NCI-H1694 treated with DMSO at 0.1 percent for 48 hours (cell line): ENCODE data around the gene SYT15B.
"Not testable (repeated sequence)": the region's sequence is repeated elsewhere in the genome, so short reads cannot be mapped to it uniquely, and the experiment has no call there.

Source experiments
- DNase-seq: peaks from one replicate; lab custom pipeline; 2025; lab: John Stamatoyannopoulos, UW

Gene SYT15B

DNA sequence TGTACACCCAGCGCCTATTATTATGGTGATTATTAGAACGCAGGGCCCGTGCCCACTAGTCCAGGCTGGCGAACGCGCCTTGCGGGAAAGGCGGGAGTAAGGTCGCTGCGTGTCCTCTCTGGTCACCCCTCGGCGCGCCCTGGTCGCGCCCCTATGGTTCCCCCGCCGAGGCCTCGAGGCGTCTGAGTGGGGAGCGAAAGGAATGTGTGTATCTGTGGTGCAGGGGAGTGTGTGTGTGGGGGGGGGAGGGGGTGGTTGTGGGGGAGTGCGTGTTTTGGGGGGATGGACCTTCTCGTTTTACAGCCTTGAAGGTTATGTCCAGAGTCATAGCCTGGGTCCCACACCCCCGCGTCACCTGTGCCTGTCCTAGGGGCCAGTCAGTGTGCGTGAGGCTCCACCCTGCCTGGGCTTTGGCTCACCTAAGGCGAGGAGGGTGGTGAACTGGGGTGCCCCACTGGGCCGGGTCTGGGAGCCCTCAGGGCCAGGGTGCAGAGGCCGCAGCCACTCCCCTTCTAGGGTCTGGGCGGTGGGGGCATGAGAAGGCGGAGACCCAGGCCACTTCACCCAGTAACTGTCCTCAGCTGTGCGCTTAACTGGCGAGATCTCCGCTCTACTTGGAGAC is at the start of gene SYT15B:
TSS of gene SYT15B (minus strand) at position 39 of the 622 bp plus-strand sequence. CDS start 952 bp downstream, outside the sequence.
- DNase-seq: not testable (repeated sequence)

DNA sequence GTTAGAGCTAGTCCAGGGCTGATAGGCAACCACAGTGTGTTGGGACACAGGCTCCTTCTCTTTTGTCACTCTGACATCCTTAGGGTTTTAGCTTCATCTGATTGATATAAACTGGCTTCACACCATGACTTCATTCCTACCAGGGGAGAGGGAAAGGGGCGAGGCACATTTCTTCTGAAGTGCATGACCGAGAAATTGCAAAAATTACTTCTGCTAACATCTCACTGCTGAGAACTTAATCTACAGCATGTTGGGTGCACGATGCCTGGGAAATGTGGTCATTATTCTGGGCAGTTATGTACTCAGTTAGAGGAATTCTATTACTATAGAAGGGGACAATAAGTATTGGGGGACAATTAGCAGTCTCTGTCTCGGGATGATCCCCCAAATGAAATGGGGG is 16.2 kb upstream of the SYT15B start:
- not testable (repeated sequence) for DNase-seq

DNA sequence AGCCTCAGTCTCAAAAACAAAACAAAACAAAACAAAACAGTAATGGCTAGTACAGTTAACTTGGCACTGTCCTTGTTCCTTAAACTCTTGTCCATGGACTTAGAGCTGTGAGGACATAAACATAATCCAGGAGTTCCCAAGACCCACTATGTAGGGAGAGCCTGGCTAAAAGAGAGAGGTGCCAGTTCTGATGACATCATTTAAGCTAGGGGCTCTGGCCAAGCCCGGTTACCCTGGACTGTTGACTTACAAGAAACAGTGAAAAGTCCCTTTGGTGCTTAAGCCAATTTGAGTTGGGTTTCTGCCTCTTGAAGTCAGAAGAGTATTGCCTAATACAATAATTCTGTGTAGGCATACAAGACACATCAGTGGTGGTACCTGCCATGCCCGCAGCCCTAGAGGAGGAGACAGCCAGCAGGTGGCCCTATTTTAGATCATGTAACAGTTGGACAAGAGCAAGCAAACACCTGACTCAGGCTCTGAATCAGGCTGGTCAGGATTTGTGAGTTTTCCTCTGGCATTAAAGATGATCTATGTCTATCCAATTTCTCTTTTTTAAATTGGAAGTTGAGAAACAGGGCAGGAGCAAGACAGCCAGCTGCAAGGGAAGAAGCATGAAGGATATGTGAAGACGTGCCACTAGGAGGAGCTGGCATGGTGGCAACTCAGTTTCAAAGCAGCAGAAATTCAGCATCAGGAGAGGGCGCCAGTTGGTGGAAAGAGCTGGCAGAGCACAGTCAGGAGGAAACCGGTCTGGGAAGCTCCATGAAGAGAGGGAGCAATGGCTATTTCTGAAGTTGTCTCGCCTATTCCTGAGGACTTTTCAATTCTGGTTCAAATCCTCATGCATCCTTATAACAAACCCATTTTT is 12.2 kb upstream of the SYT15B start:
- peak; percentile 42 for DNase-seq

DNA sequence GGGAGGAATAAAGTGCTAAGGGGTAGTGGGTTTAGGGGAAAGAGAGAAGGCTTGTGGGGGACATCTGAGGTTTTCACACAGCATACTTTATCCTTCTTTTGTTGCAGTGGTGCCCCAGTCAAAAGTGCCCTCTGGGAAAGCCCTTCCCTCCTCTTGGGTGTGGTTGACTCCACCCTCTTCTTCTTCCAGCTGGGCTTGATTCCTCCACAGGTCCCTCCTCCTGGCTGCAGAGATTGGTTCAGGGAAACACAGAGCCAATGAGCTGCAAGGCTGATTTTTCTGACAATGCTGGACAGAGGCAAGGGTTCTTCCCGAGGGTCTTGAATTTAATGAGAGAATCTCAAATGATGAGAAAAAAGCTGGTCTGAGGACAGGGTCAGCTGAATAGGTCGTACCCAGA is 7.4 kb upstream of the SYT15B start:
- not testable (repeated sequence) for DNase-seq

DNA sequence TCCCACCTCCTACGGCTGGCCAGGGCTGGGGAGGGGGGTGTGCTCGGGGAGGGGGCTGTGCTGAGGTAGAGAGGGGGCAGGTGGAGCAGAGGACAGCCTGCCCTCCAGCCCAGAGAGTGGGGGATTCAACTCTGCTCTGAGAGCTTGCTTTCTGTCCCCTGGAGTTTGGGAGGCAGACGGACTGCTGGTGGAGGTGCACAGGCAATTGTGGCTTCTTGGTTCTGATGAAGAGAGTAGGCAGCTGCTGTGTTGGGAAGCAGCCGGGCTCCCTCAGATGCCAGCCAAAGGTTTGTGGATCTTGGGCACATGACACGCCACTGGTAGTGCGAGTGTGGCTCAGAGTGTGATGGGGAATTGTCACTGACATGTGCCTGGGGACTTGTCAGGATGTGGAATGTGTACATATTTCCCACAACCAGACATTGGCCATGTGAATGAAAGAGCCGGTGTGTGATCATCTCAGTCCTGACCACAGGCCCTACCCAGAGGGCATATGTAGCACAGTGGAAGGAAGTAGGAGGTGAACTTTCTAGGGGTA is 5.3 kb upstream of the SYT15B start:
- not testable (repeated sequence) for DNase-seq

DNA sequence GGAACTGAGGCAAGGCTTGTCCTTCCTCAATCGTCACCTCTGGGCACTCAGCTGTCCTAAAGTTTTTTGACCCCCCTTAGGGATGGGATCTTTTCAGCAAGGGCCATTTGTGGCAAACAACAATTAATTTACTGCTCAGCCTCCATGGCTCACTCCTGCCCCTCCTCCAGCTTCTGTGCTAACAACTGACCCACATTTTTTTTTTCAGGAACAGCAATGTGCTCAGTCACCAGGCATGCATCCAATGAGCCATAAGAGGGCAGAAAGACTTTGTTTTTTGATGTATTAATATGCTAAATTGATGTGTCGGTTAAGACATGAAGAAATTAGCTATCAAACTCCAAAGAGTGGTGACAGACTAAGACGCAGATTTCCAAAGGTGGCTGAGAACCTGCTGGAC is 4.7 kb upstream of the SYT15B start:
- not testable (repeated sequence) for DNase-seq

DNA sequence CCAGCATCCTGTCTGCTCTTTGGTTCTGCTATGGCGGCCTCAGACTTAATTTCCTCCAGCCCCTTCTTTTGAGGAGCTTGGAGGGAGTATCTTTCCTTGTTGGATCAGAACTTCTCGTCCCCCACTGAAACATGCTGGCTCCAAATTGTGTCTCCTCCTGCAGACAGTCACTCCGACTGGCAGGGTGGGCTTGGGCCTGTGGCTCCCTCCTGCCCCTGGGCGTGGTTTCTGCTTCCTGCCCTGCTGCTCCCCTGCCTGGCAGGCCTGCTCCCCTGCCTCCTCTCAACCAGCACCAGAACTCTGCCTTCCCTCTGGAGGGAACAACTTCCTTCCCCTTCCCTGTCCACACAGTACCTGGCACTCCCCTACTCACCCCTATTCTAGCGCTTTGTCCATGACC is 3.8 kb upstream of the SYT15B start:
- not testable (repeated sequence) for DNase-seq

DNA sequence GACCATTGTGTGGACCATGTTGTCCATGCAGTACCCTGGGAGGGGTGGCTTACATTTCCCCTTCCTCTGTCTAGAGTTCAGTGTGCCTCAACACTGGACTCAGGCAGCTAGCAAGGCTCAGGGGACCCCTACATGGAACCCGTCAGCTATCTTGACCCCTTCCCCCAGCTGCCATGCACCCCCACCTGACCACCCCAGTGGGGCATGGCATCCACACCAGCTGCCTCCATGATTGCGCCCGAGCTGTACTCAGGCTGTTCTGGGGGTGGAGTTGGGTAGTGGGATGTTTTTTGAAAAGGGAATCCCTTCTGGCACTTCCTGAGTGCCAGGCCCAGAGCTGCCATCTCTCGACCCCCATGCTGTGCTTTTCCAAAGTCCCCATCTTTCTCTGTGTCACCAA is 1.8 kb upstream of the SYT15B start:
- DNase-seq: not testable (repeated sequence)

DNA sequence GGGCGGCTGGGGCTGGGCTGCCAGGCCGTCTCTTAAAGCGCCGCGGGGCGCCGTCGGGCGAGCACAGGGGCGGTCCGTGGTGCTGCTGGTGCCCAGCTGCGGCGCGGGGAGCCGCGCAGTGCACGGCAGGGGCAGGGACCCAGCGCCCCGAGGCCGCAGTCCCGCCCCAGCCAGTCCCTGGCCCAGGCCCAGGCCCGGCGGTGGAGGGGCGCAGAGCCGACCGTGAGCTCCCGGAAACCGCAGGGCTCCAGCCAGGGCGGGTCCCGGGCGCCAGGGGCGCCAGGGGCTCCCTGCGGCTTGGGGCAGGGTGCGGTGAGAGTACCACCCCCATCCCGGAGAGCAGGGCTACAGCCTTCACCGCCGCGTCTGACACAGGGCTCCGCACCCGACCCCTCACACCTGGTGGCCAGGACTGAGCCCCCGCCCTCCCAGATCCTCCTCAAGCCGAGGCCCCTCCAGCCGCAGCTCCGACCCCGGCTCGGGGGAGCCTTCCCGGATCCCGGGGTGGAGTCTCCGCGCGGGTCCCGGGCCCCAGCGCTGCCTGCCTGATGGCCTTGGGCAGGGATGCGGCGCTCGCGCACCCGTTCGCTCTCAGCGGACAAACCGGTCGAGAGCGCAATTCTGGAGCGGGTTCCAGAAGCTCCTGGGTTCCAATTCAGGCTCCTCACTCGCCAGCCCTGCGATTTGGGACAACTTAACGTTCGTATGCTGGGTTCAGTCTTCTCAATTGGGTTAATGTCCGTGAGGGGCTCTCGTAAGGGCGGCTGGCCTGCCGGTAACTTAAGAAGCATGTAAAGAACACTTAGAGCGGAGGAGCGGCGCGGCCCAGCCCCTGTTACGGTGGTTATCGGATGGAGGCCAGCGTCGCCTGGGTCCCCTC is 478 bp downstream of the SYT15B start:
- DNase-seq: not testable (repeated sequence)

DNA sequence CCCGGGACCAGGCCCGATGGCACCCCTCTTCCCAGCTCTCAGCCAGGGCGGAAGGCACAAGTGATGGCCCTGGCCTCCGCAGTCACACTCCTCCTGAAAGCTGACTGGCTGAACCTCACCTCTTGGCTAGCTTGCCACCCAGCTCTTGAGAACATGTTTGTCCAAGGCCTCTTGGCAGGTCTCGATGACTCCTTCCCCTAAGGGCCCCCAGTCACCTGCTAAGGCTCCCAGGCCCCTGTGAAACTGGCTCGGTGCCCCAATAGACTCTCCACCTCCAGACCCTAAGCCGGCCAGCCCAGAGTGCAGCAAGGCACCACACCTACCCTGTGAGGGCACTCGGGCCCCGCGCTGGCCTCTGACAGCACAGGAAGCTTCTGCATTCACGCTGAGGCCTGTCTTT is 4.5 kb downstream of the SYT15B start:
- DNase-seq: not testable (repeated sequence)

DNA sequence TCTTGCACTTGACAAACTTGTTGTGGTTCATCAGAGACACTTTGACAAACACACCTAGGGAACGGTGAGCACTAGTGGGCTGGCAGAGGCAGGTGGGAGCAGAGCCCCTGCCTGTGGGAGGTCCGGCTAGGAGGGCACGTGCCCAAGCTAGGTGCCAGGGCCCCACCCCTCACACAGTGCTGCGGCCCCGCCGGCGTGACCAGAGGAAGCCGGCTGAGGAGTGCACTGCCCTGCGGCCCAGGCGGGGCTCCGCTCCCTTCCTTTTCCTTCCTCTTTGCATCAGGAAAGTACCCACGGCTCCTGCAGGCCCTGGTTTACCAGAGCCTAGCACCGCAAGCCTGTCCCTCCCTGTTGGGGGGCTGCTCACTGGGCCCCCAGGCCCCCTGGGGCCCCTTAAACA is 7.2 kb downstream of the SYT15B start:
- not testable (repeated sequence) for DNase-seq

DNA sequence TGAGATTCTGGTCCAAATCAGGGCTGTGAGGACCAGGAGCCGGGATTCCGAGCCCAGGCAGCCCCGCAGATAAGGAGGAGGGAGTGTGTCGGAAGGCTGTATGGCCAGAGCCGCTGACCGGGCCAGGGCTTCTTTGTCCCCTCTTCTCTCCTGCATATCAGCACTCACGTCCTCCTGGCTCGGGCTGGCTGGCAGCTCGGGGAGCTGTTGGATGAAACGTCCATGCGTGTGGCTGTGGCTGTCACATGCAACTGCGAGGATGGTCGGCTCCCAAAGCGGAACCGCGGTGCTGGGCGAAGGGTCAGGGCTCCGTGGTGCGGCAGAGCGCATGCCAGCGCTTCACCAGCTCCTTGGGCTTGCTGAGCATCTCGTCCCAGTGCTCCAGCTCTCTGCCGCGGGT is 9.5 kb downstream of the SYT15B start:
- DNase-seq: not testable (repeated sequence)

DNA sequence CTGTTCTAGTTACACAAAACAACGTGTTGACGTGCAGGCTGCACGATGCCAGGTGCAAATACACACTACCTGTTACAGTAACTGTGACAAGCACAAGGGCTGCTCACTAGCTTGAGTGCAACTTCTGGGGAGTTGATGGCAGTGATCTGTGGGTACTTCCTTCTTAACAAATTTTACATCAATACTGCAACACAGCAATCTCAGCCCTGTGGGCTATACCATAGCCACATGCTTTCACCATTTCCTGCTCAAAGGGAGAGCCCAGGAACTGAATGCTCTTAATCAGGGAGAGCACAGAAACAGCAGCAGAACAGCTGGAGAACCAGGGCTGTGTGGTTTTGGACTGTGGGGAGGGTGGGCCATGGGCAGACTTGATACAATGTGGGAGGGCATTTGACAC is 10.2 kb downstream of the SYT15B start:
- not testable (repeated sequence) for DNase-seq

DNA sequence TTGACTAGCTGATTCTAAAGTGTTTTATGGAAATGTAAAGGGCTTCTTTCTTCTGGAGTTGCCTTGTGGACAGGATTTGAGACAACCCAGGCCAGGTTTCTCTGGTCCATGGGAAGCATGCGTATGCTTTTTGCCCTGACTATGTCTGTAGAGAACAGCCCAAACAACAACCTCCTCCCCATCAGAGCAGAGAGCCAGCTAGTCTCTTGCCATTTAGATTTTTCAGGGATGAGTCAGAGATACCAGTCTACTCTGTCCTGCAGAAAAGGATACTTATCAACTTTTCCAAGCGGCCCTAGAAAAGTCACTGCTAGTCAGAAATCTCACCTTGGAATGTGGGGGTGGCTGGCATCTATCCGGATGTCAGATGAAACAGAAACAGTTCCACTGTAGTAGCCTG is 11.6 kb downstream of the SYT15B start:
- DNase-seq: not testable (repeated sequence)

DNA sequence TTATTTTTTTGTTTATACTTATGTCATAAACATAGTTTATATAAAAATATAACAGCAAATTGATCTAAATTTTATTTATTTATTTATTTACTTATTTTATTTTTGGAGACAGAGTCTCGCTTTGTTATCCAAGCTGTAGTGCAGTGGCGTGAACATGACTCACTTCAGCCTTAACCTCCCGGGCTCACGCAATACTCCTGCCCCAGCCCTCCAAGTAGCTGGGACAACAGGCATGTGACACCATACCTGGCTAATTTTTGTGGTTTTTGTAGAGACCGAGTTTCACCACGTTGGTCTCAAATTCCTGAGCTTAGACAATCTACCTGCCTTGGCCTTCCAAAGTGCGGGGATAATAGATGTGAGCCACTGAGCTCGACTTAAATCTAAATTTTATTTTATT is 13.0 kb downstream of the SYT15B start:
- not testable (repeated sequence) for DNase-seq

DNA sequence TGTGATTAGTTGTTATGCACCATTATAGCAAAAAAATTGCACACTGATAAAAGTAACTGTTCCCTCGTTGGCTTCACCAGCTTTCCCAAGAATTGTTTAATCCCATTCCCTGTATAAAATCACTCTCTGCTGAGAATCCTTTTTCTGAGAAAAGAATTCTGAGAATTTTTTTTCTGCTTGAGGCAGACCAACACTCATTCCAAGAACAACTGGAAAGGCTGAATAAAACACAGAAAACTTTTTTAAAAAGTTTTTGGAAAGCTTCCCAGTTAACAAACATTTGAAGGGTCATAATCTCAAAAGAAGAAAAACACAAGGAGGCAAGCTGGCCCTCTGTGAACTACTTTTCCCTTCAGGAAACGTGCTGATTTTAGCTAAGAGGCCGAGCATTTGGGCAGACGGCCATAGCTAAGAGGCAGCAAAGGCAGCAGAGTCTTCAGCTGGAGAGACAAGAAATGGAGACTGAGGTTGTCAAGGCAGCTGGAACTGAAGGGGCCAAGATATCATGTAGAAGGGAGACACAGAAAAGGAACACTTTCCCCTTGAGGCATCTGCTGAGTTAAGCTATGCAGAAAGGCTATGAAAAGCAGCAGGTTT is 16.5 kb downstream of the SYT15B start:
- not testable (repeated sequence) for DNase-seq

DNA sequence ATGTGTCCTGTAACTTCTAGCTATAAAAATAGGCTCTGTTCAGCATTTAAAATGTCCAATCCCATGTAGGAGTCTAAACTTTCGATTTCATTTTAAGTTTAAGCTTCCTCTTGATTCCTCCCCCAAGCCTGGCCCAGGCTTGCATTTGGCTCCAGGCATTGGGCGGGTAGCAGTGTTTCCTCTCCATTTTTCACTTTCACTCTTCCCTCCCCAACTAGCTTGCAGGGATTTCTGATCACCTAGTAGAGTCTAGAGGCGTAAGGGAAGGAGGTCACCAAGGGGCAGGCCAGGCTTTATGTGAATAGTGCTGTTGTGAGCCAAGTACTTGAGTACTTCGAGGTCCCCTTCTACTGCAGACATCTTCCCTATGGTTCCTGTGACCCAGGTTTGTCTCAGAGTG is 18.5 kb downstream of the SYT15B start:
- DNase-seq: not testable (repeated sequence)

DNA sequence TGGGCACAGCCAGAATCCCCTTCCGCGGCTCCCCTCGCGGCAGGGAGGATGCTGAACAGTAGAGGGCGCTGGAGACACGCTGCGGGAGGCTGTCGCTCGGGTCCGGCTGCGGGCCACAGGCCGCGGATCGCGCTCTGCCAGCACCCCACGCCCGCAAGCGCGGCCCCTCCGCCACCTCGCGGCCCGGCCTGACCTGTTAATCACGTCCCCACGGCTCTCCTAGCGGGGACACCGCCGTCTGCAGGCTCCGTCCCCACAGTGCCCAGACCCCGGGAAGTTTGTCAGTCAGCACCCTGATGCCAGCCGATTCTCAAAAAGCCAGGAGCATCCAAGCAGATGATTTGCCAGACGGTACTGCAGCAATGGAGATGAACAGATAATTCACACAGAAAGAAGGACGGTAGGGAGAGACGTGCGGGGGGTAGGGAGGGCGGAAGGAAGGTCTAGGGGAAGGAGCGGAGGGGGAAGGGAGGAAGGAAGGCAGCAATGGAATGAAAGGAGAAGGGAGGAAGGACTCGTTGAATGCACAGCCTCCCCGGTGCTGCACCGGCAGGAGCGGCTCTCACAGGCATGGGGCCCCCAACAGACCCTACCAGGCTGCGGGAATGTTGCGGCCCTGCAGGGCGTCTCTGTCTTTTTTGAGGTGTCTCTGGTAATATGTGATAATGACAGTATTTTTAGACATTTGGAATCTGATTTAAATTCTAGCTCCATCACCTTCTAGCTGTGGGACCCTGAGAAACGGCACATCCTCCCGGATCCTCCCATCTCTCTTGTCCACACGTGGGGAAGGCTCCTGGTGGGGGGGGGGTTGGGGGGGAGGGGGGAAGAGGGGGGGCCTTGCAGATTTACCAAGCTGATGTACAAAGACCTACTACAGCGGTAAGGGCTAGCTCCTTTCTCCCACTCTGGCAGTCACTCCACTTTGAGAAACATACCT is 19.5 kb downstream of the SYT15B start:
- peak; percentile 4 for DNase-seq

DNA sequence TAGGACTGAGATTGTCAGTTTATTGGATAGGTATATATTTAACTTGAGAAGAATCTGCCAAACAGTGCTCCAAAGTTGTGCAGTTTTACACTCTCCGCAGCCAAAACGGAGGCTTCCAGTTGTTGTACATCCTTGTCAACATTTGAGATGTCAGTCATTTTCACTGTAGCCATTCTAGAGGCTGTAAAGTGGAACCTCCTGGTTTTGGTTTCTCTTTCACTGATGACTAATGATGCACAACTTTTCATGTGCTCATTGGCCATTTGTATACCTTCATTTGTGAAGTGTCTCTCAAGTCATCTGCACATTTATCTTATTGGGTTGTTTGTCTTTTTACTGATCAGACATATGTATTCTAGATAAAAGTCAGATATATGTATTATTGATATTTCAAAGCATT is 22.5 kb downstream of the SYT15B start:
- not testable (repeated sequence) for DNase-seq

DNA sequence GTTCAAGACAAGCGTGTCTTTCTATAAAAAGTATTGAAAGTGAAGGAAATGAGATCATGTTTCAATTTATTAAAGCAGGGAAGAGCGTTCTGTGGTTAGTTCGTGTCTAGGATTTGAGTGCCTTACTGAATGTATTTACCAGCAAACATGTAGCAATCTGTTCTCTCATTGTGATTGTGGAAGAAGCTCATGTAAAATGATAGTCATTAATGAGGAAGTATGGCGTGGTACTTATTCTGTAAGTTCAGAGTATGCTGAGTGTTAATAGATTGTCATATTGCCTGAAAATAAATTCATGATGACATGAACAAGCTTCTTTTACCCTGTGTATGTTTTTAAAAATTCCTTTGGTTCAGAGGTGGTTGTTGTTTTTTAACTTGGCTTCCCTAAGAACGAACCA is 32.5 kb downstream of the SYT15B start:
- not testable (repeated sequence) for DNase-seq
